Stromal cell of bone marrow (primary cell): ENCODE data around the gene PPT1.
"Not testable (repeated sequence)": the region's sequence is repeated elsewhere in the genome, so short reads cannot be mapped to it uniquely, and the experiment has no call there.

Source experiments
- DNase-seq: peaks from one replicate; pipeline ENCODE4 v3.0.0-alpha.2; 2012; ENCODE audit warnings: low read depth

PPT1 gene

DNA sequence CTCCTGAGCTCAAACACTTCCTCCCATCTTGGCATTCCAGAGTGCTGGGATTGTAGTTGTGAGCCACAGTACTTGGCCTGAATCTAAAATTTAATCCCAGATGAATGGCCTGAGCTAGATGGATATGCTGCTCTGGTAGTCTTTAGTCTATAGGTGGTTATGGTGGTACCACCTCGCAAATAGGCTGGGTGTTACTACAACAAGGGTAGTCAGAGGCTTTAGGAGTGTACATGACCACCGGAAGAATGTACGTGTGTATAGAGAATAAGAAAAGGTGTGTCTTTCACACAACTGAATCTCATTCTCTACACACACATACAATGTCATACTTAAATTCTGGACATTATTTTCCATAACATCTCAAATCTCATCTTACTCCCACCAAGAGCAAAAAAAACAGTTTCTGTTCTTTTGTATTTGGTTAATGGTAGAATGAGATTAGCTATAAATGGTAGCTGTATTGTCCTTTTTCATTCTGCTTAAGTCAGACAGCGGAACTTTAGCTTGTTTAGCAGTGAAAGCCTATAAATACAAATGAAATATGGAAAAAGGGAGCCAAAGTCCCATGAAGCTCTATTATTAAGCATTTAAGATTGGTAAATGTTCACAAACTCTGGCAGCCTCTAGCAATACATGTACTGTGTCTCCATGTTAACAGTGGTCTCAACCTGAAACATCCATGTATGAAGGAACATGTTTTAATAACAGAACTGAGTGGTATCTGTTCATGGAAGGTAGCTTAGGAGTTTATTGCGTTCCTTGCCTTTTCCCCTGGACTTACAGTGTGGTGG lies 40.3 kb downstream of the PPT1 start:
- DNase-seq: no peak

DNA sequence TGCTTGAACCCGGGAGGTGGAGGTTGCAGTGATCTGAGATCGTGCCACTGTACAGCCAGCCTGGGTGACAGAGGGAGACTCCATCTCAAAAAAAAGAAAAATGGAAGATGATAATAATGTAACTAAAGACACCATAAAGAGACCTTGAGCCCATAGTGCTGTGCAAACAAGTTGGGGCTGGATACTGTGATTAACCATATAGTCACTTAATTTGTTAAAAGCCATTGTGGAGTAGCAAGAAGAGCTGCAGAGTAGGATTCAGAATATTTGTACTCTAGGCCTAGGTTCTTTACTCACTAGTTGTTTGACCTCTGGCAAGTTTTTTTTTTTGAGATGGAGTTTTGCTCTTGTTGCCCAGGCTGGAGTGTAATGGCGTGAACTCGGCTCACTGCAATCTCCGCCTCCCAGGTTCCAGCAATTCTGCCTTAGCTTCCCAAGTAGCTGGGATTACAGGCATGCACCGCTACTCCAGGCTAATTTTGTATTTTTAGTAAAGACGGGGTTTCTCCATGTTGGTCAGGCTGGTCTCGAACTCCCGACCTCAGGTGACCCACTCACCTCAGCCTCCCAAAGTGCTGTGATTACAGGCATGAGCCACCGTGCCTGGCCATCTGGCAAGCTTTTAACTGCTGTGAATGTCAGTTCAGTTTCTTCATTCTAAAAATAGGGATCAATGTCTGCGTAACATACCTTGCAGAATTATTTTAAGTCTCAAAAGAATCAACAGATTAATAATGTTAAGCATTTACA lies 43.7 kb downstream of the PPT1 start:
- no peak for DNase-seq

DNA sequence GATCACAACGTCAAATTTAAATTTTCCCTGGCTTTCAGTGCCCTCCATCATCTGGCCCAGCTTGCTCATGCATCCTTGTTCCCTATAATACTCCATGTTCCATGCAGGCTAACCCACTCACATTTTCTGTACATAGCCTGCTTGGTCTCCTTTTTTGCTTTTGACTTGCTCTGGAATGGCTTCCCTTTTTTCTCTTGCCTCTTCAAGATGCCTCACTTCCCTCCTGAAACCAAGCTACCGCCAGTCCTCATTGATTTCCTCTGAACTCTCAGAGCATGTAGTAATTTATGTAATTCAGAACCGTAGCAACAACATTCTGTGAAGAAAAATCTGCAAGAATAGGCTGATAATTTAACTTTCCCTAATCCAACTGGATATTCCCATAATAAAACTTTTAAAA lies 46.2 kb downstream of the PPT1 start:
- no peak for DNase-seq

DNA sequence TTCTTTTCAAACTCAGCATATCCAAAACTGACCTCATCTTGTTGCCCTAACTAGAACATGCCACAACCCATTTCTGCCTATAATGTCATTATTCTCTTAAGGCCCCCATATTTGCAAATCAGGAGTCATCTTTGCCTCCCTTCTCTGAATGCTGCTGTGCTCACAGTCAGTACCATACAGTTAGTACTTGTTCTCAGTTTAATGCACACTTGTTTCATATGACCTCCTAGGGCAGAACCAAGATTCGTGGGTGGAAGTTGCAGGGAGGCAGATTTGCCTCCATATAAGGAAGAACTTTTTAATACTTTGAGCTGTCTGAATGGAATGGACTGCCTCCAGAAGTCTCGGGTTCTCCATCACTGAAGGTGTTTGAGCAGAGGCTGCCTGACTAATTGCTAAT lies 47.3 kb downstream of the PPT1 start:
- no peak for DNase-seq

DNA sequence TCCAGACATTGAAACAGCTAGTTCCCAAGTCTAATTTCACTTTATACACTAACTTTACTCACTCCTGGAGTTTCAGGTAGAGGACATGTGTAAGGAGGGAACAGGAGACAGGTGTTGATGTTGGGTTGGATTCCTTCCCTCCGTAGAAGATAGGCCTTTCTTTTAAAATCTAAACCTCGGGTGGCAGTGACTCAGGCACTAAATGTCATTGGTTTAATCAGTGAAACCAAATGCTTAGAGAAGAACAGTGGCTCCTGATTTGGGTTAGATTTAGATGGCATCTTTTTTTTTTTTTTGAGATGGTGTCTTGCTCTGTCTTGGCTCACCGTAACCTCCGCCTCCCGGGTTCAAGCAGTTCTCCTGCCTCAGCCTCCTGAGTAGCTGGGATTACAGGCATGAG lies 49.3 kb downstream of the PPT1 start:
- no peak for DNase-seq

DNA sequence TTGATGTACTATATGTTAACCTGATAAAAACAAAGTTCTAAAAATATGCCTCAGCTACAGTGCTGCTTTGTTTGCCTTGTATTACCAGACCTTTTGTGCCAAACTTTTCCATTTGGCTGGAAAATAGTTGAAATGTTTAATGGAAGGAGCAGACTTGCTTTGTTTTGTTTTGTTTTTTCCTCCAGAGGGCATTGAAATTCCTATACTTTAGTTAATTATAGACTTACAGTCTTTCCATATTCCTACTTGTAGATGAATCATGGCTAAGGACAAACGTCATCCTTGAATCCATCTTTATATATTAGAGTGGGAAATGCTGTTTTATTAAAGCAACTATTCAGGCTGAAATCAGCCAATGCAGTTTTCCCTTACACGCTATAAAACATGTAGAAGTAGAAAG lies 49.8 kb downstream of the PPT1 start:
- DNase-seq: no peak

DNA sequence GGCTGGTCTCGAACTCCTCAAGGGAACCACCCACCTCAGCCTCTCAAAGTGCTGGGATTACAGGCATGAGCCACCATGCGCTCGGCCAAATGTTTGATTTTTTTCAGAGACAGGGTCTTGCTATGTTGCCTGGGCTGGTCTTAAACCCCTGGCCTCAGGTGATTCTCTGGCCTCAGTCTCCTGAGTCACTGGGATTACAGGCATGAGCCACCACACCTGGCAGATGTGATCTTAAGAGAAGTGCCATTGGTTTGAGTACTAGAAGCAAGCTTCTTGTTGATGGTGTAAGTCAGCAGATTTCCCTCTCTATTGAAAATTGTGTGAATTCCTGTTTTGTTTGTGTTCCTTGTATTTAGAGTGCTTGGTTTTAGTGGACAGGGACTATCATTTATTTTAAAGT lies 51.3 kb downstream of the PPT1 start:
- DNase-seq: no peak

DNA sequence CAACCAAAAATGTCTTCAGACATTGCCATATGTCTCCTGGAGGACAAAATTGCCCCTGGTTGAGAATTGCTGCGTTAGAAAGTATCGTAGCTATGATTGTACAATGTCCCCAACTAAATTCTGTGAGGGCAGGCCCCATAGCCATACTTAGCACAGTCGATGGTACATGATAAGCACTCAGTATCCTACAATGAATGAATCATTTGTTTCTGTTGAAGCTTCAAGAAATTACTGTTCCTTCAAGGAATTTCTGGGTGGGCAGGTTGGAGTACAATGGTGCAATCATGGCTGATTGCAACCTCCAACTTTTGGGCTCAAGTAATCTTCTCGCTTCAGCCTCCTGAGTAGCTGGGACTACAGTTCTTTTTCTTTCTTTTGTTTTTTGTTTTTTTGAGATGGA lies 51.9 kb downstream of the PPT1 start:
- no peak for DNase-seq

DNA sequence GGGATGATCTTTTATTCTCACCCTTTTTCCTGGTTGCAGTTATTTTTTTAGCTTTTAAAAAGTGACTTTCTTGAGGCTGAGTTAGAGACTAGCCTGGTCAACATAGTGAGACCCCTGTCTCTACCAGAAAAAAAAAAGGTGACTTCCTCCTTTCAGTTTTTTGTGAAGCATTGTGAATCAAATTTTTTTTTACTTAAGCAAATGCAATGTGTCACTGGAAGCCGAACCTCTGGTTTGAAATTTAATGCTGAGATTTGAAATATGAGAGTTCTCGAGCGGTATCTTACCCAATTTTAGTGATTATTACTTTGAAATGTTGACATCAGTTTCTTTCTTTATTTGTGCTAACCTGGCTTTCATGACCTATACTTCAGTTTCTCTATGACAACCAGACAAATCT lies 52.9 kb downstream of the PPT1 start:
- no peak for DNase-seq

DNA sequence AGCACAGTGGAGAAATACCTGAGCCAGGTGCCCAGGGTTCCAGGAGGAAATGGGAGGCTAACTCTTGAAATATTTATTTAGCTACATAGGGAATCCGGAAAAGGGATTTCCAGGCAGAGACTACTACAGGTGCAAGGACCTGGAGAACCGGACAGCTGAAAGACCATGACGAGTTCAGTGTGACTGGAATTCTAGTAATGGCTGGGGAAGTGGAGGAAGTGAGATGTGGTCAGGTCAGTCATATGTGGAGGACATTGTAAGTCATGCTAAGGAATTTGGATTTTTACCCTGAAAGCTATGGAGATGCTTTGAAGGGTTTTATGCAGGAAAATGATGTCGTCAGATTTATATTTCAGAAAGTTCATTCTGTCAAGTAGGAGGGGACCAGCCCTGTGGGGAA lies 54.7 kb downstream of the PPT1 start:
- DNase-seq: no peak

DNA sequence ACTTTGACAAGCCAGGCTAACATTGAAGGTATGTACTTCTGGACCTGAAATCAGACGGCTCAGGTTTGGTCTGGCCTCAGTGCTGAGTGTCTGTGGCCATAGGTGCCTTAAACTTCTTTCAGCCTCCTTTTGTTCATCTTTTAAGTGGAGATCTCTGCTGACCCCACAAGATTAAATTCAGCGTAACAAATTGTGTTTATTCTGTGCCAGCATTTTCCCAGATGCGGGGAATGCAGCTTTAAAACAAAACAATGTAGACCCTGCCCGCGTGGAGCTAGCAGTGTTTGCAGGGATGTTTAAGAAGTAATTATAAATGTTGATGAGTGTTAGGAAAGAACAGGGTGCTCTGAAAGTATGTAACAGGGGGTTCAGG lies 55.6 kb downstream of the PPT1 start:
- no peak for DNase-seq

DNA sequence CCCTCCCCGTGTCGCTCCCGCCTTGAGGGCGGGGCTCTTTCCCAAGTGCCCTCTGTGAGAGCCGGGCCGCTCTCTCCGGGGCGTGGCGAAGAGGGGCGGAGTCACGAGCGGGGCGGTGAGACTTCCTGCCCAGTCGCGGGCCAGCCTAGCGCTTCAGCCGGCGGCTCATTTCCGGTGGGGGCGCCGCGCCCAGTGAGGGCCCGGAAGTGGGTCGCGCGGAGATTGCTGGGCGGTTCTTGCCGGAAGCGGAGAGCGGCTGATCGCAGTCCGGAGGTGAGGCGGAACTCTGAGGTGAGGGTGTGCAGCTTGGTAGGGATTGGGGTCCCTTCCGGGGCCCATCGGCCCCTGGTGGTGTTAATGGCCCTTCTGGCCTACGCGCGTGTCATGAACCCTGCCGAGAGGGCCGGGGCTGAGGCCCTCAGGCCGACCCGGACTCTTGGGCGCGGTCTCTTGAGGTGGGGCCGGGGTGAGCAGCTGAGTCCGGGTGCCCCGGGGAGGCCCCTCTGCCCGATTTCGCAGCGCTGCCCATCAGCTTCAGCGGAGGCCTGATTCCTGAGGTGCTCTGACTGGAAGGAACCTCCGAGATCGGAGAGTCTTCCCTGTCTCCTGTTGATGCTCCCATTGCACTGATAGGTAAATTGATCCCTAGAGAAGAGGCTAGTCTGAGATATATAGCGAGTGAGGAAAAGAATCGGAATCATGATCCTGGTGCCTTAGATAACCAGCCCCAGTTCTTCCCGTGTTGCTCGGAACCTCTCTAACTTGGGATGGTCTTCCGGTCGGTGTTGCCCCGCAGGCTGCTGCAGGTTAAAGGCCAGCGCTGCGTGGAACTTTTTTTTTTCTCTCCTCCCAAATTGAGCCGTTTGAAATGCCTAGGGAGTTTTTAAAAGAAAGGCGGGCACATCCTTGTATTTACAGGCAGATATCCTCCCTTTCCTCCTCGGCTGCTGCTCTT lies 56.3 kb downstream of the PPT1 start, which contains the start of gene CAP1:
Gene CAP1 (plus strand): TSS at position 219 of the 955 bp plus-strand sequence. CDS start 18,618 bp downstream, outside the sequence.
- peak; percentile 98 for DNase-seq

DNA sequence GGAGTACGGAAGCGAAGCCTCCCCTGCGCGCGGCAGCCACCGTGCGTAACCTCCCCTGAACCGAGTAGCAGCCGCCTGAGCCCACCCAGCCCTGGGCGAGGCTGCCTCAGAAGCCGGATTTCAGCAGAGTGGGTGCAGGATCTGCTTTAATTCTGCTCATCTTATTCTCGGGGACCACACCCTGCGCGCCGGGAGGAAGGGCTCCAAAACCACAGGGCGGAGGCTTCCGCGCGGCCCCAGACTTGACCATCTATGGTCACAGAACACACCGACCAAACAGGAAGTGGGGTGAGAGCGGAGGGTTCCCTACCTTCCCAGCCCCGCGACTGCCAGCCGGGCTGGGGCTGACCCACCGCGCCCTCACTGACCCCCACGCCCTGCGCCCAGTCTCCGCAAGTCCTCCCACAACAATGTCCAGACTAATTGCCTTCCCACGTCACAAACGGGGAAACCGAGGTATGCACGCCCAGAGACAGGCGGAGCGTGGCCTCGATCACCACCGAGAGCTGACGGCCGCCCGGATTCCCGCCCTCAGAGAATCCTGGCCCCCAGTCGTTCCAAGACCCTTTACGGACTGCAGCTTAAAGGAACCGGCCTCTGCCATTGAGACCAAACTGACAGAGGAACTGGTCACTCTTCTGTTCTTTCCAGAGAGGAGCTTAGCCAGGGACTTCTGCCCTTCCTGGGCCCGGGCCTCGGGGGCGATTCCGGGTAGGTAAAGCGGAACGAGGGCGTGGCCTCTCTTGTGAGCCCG lies 57.1 kb downstream of the PPT1 start:
- DNase-seq: peak; percentile 72

DNA sequence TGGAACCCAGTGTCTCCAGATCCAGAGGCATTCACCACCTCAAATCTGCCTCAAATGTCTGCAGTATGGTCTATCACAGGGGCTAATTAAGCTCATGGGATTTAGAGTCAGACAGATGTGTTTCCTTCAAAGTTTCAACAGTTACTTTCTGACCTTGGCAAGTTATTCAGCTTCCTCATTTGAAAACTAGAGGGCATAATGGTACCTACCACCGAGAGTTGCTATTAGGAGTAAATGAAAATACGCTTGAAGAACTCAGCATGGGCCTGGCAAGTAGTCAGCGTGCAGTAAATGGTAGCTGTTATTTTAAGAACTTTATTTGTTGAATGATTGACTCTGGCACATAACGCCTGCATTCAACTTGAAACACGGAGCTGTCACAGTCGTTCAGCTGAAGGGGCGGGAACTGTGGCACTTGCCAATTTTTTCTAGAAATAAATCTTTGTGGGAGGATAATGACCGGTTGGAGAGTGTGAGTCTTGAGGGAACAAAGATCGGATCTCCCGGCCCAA lies 57.8 kb downstream of the PPT1 start:
- DNase-seq: peak; percentile 31

DNA sequence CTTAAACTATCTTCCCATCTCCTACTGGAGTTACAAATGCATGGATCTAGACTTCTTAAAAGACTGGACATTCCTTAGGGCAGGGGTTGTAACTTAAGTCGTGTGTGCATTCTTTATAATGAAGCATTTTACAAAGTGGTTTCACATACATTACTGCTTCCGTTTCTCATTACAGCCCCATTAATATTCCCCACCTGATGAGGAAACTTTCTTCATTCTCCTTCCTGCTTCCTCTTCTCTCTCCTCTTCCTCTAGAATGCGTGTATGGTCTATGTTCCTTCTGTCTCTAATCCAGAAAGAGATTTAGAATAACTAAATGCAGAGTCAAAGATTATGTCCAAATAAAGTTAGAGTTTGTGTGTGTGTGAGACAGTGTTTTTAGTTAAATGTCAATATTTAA lies 58.4 kb downstream of the PPT1 start:
- DNase-seq: no peak

DNA sequence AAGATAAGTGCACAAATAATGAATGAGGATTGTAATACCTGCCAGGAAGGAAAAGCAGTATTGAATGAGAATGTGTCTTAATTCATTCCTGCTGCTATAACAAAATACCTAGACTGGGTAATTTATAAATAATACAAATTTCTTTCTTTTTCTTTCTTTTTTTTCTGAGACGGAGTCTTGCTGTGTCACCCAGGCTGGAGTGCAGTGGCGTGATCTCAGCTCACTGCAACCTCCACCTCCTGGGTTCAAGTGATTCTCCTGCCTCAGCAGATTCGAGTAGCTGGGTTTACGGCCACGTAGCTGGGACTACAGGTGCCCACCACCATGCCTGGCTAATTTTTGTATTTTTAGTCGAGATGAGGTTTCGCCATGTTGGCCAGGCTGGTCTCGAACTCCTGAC lies 59.8 kb downstream of the PPT1 start:
- DNase-seq: not testable (repeated sequence)

DNA sequence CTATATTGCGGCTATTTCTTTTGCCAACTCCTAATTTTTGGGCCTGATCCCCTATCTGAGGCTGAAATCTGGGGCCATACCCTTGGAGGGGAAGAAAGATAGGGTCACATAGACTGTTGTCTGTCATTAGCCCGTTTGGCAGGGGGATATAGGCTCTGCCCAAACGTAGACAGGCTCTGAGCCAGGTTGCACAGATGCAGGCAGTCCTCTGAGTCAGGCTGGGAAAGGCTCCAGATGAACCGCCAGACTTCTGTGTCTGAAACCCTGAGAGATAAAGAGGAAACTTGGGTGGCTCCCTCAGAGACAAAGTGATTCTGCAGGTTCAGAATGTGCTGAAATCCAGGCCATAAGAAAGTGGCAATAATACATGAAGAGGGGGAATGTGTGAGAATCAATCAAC lies 60.5 kb downstream of the PPT1 start:
- peak; percentile 62 for DNase-seq

DNA sequence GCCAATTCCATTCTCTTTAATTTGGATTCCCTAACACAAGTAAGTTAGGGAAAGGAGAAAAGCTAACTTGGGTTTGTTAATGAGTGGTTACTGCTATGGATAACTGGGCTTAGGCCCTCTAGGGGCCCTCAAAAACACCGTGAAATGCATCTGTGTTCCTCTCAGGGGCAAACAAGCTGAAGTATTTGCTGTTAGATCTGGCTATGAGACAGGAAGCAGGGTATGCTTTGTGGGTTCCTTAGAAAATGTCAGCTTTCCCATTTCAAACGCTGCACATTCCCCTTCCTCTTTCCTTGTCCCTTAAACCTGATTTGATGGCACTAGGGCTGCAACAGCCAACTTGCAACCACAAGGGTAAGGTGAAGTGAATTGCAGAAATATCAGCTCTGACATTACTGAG lies 62.2 kb downstream of the PPT1 start:
- no peak for DNase-seq

DNA sequence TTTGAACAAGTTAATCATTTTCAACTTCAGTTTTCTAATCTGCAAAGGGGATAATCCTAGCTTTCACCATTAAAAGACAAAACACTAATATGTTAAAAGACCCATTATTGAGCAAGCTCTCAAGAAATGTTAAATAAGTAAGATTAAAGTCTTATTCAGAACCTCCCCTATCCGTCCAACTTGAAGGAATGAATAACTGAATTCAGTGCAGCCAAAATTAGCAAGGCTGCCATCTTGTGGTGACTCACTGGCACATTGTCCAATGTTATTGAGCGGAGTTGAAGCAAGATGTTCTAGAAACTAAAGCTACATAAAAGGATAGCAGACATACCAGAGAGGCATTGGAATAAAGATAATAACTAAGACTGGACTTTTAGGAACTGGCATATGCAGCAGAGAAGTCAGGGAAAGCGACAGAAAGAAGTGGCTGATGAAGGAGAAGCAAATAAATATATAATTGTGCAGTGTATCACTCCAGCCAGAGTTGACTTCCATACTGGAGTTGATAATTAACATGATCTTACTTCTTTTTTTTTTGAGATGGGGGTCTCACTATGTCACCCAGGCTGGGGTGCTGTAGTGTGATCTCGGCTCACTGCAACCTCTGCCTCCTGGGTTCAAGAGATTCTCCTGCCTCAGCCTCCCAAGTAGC lies 64.7 kb downstream of the PPT1 start:
- DNase-seq: peak; percentile 59

DNA sequence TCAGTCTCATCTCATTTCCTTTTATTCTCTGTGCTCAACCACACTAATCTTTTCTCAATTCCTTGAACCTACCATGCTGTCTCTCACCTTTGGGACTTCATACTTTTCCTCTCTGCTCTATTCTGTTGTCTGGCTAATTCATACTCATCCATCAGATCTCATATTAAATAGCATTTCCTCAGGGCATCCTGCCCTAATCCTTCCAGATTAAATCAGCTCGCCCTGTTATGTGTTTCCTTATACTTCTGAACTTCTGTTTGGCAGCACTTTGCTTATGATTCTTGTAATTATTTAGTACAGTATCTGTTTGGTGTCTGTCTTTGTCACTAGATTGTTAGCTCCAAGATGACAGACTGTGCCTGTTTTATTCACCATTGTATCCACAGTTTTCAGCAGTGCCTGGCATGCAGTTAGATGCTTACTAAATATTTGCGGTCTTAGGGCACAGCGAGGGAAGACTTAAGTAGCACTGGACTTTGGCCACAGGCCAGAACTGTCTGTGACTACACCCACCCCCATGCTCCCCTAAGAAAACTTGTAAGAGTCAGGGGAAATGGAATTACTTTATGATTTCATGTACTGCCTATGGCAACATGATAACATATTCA lies 66.4 kb downstream of the PPT1 start:
- no peak for DNase-seq

DNA sequence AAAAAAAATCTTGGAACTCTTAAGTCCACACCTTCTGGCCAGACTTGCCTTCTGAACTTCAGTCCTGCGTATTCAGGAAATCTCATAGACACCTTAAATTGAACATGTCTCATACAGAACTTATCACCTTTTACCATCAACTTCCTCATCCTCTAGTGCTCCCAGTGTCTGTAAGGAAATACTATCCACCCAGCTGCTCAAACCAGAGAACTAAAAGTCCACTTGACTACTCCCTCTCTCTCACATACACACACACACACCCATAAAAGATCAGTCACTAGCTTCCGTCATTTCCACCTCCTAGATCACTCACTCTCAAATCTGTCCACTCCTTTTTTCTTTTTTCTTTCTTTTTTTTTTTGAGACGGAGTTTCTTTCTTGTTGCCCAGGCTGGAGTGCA lies 67.4 kb downstream of the PPT1 start:
- DNase-seq: no peak
